ENCODE results near the gene NCAM1. TPM values are rescaled to one million over a fixed set of nuclear protein-coding genes. Genes with fewer than 3 reads are reported as not detected.

The NCAM1 gene
- total and polyA plus RNA-seq, 2 donors from 2014 or later, result 1.7 to 3.0 TPM

- intact Hi-C loops (cut with DNase I), result no loop called here
- no peak overlapping the region for H3K9ac ChIP-seq (ENCODE audit: low read length in 3 of 3)
- DNase-seq, result no peak
- no peak overlapping the region for H3K4me3 ChIP-seq (ENCODE audit: low read length in 3 of 3)
- no peak for TF ChIP-seq CTCF (IDR thresholded peaks at IDR 0.05; ENCODE audit: borderline replicate concordance, extremely low read depth, insufficient read depth)
- FAIRE-seq, result no peak
- no peaks in the 10 kb centered on the region for H3K27me3 ChIP-seq (ENCODE audit: control insufficient read depth, insufficient read depth, low read length)
- H3K9me3 ChIP-seq (ENCODE audit: control insufficient read depth in 2 of 3, insufficient read depth in 1 of 3, low read length in 3 of 3), result no peaks in the 10 kb centered on the region
- H3K4me1 ChIP-seq (ENCODE audit: control insufficient read depth in 2 of 3, insufficient read depth in 2 of 3, low read depth in 1 of 3, low read length in 3 of 3), result peaks cover 0 to 2% (median 0%) of the 10 kb centered on the region in 3 donors
- H3K27ac ChIP-seq (ENCODE audit: low read depth in 2 of 2, low read length in 2 of 2), result no peak overlapping the region
- H3K36me3 ChIP-seq (ENCODE audit: control insufficient read depth in 2 of 3, insufficient read depth in 3 of 3, low read length in 3 of 3), result no peaks in the 10 kb centered on the region
These were observed 157.9 kb downstream of the NCAM1 start for GRCh38 chr11:113119074-113119473.

- no peak for DNase-seq
- Histone ChIP-seq H3K4me1 (ENCODE audit: control insufficient read depth in 2 of 3, insufficient read depth in 2 of 3, low read depth in 1 of 3, low read length in 3 of 3) (no peaks in the 10 kb centered on the region), H3K27me3 (ENCODE audit: control insufficient read depth, insufficient read depth, low read length) (no peaks in the 10 kb centered on the region), H3K27ac (ENCODE audit: low read depth in 2 of 2, low read length in 2 of 2) (no peak overlapping the region), H3K36me3 (ENCODE audit: control insufficient read depth in 2 of 3, insufficient read depth in 3 of 3, low read length in 3 of 3) (no peaks in the 10 kb centered on the region), H3K4me3 (ENCODE audit: low read length in 3 of 3) (no peak overlapping the region), H3K9me3 (ENCODE audit: control insufficient read depth in 2 of 3, insufficient read depth in 1 of 3, low read length in 3 of 3) (no peaks in the 10 kb centered on the region), H3K9ac (ENCODE audit: low read length in 3 of 3) (no peak overlapping the region)
- intact Hi-C loops (cut with DNase I), result no loop called here
- FAIRE-seq, result no peak
- no peak for TF ChIP-seq CTCF (IDR thresholded peaks at IDR 0.05; ENCODE audit: borderline replicate concordance, extremely low read depth, insufficient read depth)
These were observed 158.9 kb downstream of the NCAM1 start for GRCh38 chr11:113119966-113120736.

DNA sequence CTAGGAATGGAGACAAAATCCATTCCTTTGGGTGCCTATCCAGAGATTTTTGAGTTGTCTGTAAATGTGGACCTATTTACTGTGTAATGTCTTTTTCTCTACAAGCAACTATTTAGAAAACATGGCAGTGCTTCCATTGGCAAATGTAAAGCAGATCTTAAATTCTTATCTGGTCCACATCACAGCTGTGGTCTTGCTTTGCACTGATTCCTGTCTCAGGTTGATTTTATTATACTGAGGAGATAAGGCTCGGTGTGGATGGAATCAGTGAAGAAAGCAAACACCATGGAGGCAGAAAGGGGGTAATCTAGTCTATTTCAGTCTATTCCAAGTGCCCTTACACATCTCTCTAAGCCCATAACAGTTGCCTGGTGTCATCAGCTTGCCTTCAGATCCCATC, 160.5 kb downstream of the NCAM1 start:
- Histone ChIP-seq H3K36me3 (ENCODE audit: control insufficient read depth in 2 of 3, insufficient read depth in 3 of 3, low read length in 3 of 3) (no peaks in the 10 kb centered on the region), H3K27ac (ENCODE audit: low read depth in 2 of 2, low read length in 2 of 2) (no peak overlapping the region), H3K9ac (ENCODE audit: low read length in 3 of 3) (no peak overlapping the region), H3K9me3 (ENCODE audit: control insufficient read depth in 2 of 3, insufficient read depth in 1 of 3, low read length in 3 of 3) (no peaks in the 10 kb centered on the region), H3K4me1 (ENCODE audit: control insufficient read depth in 2 of 3, insufficient read depth in 2 of 3, low read depth in 1 of 3, low read length in 3 of 3) (no peaks in the 10 kb centered on the region), H3K27me3 (ENCODE audit: control insufficient read depth, insufficient read depth, low read length) (no peaks in the 10 kb centered on the region), H3K4me3 (ENCODE audit: low read length in 3 of 3) (no peak overlapping the region)
- intact Hi-C loops (cut with DNase I), result no loop called here
- FAIRE-seq (no peak), DNase-seq (no peak)
- no peak for TF ChIP-seq CTCF (IDR thresholded peaks at IDR 0.05; ENCODE audit: borderline replicate concordance, extremely low read depth, insufficient read depth)
